H1 (cell line): Measurements from ENCODE around the gene FNIP2. TPM values are rescaled to one million over a fixed set of nuclear protein-coding genes. Genes with fewer than 3 reads are reported as not detected.

Experiments
- CREB1 ChIP-seq: IDR thresholded peaks from 2 replicates; pipeline ENCODE4 v1.6.1; 2012; ENCODE audit warnings: inconsistent platforms
- polyA plus RNA-seq, 7 experiments: library from polyadenylated mRNA; depleted of rRNA in 3 of 7; stranded (reverse) in 5 of 7; unstranded in 2 of 7; fragments of >200 nt in 5 of 7; fragments of 200-250 nt in 2 of 7; gene quantifications; 1 replicate in 5 of 7; 2 replicates in 1 of 7; 4 replicates in 1 of 7; pipeline versions ENCODE4 v1.2.1 to v1.2.3, GENCODE V29; 2011 to 2013; ENCODE audit warnings: missing spikeins in 2 of 7, mixed read lengths in 2 of 7
- total RNA-seq: library from RNA; stranded (reverse); fragmentation: NEBNext Ultra II Directional; extraction: Animal tissue kit (Norgen Biotek cat#: 25700); gene quantifications from 2 replicates; pipeline ENCODE4 v1.2.1, GENCODE V29; 2021
- TF ChIP-seq, protein P1 (sequence below): fragments of 300-600 bp; sonication (generic); IDR thresholded peaks from 2 replicates; pipeline ENCODE4 v1.7.1; 2012; ENCODE audit warnings: low read length, moderate library complexity, mild to moderate bottlenecking, inconsistent platforms; ENCODE audit not compliant: insufficient replicate concordance
- TF ChIP-seq, protein P2 (sequence below), 3 experiments: IDR thresholded peaks; 1 replicate in 2 of 3; 2 replicates in 1 of 3; pipeline versions ENCODE4 v1.5.1 to v1.6.1; 2011; ENCODE audit warnings: low read length in 3 of 3, mild to moderate bottlenecking in 3 of 3, inconsistent platforms in 2 of 3, low read depth in 1 of 3, moderate library complexity in 1 of 3; ENCODE audit not compliant: insufficient read depth in 1 of 3; ENCODE audit errors: control extremely low read depth in 1 of 3

FNIP2 gene
- total and polyA plus RNA-seq, 2 of the 8 experiments (the other 6 are each of a cell fraction or from before 2014, with no cell fraction given), result 4.0 to 13.0 TPM

DNA sequence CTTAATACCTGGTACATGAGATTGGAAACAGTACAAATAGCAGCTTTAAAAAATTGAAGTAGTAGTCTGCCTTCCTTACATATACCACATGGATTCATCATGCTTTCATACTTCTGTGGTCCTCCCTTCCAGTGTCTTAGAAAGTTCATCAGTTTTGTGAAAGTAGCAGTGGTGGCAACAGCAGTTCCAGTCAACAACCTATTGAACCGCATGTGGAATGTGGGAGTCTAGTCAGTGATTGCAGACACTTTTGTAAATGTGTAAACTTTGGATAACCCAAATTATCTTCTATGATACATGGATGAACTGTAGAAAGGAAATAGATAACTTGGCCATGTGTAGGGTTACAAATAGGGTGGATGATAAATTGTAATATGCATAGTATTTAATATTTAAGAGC lies 34.1 kb downstream of the FNIP2 start (continued):
- TF ChIP-seq, protein P1, sequence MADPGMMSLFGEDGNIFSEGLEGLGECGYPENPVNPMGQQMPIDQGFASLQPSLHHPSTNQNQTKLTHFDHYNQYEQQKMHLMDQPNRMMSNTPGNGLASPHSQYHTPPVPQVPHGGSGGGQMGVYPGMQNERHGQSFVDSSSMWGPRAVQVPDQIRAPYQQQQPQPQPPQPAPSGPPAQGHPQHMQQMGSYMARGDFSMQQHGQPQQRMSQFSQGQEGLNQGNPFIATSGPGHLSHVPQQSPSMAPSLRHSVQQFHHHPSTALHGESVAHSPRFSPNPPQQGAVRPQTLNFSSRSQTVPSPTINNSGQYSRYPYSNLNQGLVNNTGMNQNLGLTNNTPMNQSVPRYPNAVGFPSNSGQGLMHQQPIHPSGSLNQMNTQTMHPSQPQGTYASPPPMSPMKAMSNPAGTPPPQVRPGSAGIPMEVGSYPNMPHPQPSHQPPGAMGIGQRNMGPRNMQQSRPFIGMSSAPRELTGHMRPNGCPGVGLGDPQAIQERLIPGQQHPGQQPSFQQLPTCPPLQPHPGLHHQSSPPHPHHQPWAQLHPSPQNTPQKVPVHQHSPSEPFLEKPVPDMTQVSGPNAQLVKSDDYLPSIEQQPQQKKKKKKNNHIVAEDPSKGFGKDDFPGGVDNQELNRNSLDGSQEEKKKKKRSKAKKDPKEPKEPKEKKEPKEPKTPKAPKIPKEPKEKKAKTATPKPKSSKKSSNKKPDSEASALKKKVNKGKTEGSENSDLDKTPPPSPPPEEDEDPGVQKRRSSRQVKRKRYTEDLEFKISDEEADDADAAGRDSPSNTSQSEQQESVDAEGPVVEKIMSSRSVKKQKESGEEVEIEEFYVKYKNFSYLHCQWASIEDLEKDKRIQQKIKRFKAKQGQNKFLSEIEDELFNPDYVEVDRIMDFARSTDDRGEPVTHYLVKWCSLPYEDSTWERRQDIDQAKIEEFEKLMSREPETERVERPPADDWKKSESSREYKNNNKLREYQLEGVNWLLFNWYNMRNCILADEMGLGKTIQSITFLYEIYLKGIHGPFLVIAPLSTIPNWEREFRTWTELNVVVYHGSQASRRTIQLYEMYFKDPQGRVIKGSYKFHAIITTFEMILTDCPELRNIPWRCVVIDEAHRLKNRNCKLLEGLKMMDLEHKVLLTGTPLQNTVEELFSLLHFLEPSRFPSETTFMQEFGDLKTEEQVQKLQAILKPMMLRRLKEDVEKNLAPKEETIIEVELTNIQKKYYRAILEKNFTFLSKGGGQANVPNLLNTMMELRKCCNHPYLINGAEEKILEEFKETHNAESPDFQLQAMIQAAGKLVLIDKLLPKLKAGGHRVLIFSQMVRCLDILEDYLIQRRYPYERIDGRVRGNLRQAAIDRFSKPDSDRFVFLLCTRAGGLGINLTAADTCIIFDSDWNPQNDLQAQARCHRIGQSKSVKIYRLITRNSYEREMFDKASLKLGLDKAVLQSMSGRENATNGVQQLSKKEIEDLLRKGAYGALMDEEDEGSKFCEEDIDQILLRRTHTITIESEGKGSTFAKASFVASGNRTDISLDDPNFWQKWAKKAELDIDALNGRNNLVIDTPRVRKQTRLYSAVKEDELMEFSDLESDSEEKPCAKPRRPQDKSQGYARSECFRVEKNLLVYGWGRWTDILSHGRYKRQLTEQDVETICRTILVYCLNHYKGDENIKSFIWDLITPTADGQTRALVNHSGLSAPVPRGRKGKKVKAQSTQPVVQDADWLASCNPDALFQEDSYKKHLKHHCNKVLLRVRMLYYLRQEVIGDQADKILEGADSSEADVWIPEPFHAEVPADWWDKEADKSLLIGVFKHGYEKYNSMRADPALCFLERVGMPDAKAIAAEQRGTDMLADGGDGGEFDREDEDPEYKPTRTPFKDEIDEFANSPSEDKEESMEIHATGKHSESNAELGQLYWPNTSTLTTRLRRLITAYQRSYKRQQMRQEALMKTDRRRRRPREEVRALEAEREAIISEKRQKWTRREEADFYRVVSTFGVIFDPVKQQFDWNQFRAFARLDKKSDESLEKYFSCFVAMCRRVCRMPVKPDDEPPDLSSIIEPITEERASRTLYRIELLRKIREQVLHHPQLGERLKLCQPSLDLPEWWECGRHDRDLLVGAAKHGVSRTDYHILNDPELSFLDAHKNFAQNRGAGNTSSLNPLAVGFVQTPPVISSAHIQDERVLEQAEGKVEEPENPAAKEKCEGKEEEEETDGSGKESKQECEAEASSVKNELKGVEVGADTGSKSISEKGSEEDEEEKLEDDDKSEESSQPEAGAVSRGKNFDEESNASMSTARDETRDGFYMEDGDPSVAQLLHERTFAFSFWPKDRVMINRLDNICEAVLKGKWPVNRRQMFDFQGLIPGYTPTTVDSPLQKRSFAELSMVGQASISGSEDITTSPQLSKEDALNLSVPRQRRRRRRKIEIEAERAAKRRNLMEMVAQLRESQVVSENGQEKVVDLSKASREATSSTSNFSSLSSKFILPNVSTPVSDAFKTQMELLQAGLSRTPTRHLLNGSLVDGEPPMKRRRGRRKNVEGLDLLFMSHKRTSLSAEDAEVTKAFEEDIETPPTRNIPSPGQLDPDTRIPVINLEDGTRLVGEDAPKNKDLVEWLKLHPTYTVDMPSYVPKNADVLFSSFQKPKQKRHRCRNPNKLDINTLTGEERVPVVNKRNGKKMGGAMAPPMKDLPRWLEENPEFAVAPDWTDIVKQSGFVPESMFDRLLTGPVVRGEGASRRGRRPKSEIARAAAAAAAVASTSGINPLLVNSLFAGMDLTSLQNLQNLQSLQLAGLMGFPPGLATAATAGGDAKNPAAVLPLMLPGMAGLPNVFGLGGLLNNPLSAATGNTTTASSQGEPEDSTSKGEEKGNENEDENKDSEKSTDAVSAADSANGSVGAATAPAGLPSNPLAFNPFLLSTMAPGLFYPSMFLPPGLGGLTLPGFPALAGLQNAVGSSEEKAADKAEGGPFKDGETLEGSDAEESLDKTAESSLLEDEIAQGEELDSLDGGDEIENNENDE, result no peak
- TF ChIP-seq, protein P2, sequence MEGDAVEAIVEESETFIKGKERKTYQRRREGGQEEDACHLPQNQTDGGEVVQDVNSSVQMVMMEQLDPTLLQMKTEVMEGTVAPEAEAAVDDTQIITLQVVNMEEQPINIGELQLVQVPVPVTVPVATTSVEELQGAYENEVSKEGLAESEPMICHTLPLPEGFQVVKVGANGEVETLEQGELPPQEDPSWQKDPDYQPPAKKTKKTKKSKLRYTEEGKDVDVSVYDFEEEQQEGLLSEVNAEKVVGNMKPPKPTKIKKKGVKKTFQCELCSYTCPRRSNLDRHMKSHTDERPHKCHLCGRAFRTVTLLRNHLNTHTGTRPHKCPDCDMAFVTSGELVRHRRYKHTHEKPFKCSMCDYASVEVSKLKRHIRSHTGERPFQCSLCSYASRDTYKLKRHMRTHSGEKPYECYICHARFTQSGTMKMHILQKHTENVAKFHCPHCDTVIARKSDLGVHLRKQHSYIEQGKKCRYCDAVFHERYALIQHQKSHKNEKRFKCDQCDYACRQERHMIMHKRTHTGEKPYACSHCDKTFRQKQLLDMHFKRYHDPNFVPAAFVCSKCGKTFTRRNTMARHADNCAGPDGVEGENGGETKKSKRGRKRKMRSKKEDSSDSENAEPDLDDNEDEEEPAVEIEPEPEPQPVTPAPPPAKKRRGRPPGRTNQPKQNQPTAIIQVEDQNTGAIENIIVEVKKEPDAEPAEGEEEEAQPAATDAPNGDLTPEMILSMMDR (IDR thresholded peaks at IDR 0.05; ENCODE audit: control extremely low read depth in 1 of 3, insufficient read depth in 1 of 3, low read depth in 1 of 3, low read length in 3 of 3), result no peak
- no peak for TF ChIP-seq CREB1
